HEK293 (cell line): ENCODE measurements around the gene FPGS.
"Not testable (repeated sequence)": the region's sequence is repeated elsewhere in the genome, so short reads cannot be mapped to it uniquely, and the experiment has no call there.

Experiments
- CTCF ChIA-PET: fragments of 350-600 bp; formaldehyde crosslinking; extraction: SDS; loops from one replicate; lab custom pipeline; 2021; ENCODE audit warnings: antibody characterized with exemption; lab: Yijun Ruan, JAX
- POLR2A ChIA-PET: fragments of 300-600 bp; formaldehyde crosslinking; extraction: SDS; loops from one replicate; lab custom pipeline; 2020; ENCODE audit warnings: antibody characterized with exemption, inconsistent platforms; lab: Yijun Ruan, JAX
- H3K27ac ChIP-seq: fragments of 200-500 bp; sonication (Bioruptor generic); 2 replicates; pipeline ENCODE4 v1.5.1; 2014; ENCODE audit warnings: low read depth, low read length, control low read depth, inconsistent platforms; ENCODE audit errors: extremely low read depth
- H3K36me3 ChIP-seq, 2 experiments: fragments of 200-500 bp in 1 of 2; sonication (Bioruptor generic) in 1 of 2; 1 replicate in 1 of 2; 2 replicates in 1 of 2; pipeline ENCODE4 v1.5.1; 2014 to 2017; ENCODE audit warnings: inconsistent platforms in 2 of 2, low read length in 2 of 2; ENCODE audit not compliant: control insufficient read depth in 2 of 2, insufficient read depth in 1 of 2
- H3K4me1 ChIP-seq: fragments of 200-500 bp; sonication (Bioruptor generic); 2 replicates; pipeline ENCODE4 v1.5.1; 2014; ENCODE audit warnings: mild to moderate bottlenecking, low read length, inconsistent platforms; ENCODE audit not compliant: control insufficient read depth, insufficient read depth
- H3K4me3 ChIP-seq: 2 replicates; pipeline ENCODE4 v1.5.1; 2011; ENCODE audit warnings: low read depth, mild to moderate bottlenecking, control low read depth, low read length, moderate library complexity
- H3K9me3 ChIP-seq: fragments of 200-500 bp; sonication (Bioruptor generic); 2 replicates; pipeline ENCODE4 v1.5.1; 2014; ENCODE audit warnings: low read depth, low read length, inconsistent platforms; ENCODE audit not compliant: control insufficient read depth, insufficient read depth
- BCL11B ChIP-seq: fragments of 450-650 bp; formaldehyde crosslinking; IDR thresholded peaks from 2 replicates; pipeline ENCODE4 v1.5.1; 2016; ENCODE audit warnings: low read depth, missing biosample characterization, missing genetic modification characterization
- ZIC2 ChIP-seq: fragments of 450-650 bp; formaldehyde crosslinking; IDR thresholded peaks from 2 replicates; pipeline ENCODE4 v1.5.1; 2016; ENCODE audit warnings: missing biosample characterization, missing genetic modification characterization
- ZNF768 ChIP-seq: fragments of 450-650 bp; formaldehyde crosslinking; IDR thresholded peaks from 2 replicates; pipeline ENCODE4 v1.5.1; 2018; ENCODE audit warnings: missing biosample characterization, mild to moderate bottlenecking, missing genetic modification characterization
- TF ChIP-seq, protein P1 (sequence below): fragments of 450-650 bp; formaldehyde crosslinking; IDR thresholded peaks from 2 replicates; pipeline ENCODE4 v1.5.1; 2016; ENCODE audit warnings: missing biosample characterization, missing genetic modification characterization
- TF ChIP-seq, protein P2 (sequence below): fragments of 450-650 bp; formaldehyde crosslinking; IDR thresholded peaks from 2 replicates; pipeline ENCODE4 v1.5.1; 2017; ENCODE audit warnings: missing biosample characterization, missing genetic modification characterization
- TF ChIP-seq, protein P3 (sequence below): fragments of 450-650 bp; formaldehyde crosslinking; conservative IDR thresholded peaks from 2 replicates; pipeline ENCODE4 v1.5.1; 2016; ENCODE audit warnings: low read depth, missing biosample characterization, missing genetic modification characterization

FPGS gene

DNA sequence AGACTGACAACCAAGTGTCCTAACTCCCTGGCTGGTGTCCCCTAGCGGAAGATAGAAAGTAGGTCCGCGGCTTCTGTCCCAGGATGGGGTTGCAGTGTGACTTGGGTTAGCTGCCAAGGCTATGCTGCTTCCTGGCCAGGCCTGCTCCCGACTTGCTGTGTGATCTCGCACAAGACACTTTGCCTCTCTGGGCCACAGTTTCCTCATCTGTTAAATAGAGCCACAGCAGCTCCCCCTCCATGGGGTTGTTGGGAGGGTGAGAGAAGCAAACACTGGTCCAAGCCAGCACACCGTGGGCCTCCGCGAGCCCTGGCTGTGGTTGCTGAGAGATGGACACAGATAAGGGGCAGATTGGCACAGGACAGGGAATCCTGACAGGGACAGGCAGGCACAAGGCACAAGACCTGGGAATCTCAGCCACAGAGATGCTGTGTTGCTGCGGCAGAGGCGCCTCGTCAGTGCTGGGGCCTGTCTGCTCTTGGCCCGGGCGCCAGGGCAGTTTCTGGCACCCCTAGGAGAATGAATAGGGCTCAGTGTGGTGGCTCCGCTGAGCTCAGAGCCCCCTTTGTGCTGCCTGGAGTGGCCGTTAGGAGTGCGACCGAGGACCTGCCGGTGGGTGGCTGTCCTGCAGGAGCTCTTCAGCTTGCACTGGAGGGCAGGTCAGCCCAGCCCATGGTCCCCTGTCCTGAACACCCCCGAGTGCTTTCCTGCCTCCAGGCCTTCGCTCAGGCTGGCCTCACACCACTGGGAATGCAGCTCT lies 22.4 kb upstream of the FPGS start:
- H3K4me3 ChIP-seq: no peak overlapping the region
- CTCF ChIA-PET: interaction anchor here (0.7 to 3.1 kb wide), 3 partner anchors 17 to 90 kb away, joined by 3 to 11 read pairs (median 3); partner anchors contain the start of gene TOR2A
- no peaks in the 10 kb centered on the region for H3K36me3 ChIP-seq
- H3K27ac ChIP-seq: no peak overlapping the region
- no peaks in the 10 kb centered on the region for H3K9me3 ChIP-seq
- POLR2A ChIA-PET: interaction anchor here (0.7 to 2.4 kb wide), 5 partner anchors 9 to 271 kb away, joined by 3 to 9 read pairs (median 3); partner anchors contain the start of gene TOR2A
- TF ChIP-seq, protein P1, sequence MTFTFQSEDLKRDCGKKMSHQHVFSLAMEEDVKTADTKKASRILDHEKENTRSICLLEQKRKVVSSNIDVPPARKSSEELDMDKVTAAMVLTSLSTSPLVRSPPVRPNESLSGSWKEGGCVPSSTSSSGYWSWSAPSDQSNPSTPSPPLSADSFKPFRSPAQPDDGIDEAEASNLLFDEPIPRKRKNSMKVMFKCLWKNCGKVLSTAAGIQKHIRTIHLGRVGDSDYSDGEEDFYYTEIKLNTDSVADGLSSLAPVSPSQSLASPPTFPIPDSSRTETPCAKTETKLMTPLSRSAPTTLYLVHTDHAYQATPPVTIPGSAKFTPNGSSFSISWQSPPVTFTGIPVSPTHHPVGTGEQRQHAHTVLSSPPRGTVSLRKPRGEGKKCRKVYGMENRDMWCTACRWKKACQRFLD: no peak
- TF ChIP-seq ZNF768 (tag by site-specific recombination) (peak; percentile 72), ZIC2 (tag by site-specific recombination) (peak; percentile 82)
- TF ChIP-seq, protein P2, sequence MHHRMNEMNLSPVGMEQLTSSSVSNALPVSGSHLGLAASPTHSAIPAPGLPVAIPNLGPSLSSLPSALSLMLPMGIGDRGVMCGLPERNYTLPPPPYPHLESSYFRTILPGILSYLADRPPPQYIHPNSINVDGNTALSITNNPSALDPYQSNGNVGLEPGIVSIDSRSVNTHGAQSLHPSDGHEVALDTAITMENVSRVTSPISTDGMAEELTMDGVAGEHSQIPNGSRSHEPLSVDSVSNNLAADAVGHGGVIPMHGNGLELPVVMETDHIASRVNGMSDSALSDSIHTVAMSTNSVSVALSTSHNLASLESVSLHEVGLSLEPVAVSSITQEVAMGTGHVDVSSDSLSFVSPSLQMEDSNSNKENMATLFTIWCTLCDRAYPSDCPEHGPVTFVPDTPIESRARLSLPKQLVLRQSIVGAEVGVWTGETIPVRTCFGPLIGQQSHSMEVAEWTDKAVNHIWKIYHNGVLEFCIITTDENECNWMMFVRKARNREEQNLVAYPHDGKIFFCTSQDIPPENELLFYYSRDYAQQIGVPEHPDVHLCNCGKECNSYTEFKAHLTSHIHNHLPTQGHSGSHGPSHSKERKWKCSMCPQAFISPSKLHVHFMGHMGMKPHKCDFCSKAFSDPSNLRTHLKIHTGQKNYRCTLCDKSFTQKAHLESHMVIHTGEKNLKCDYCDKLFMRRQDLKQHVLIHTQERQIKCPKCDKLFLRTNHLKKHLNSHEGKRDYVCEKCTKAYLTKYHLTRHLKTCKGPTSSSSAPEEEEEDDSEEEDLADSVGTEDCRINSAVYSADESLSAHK (tag by site-specific recombination): 0 out of 2 replicates have a peak, but pooled peaks have one; percentile 21
- TF ChIP-seq, protein P3, sequence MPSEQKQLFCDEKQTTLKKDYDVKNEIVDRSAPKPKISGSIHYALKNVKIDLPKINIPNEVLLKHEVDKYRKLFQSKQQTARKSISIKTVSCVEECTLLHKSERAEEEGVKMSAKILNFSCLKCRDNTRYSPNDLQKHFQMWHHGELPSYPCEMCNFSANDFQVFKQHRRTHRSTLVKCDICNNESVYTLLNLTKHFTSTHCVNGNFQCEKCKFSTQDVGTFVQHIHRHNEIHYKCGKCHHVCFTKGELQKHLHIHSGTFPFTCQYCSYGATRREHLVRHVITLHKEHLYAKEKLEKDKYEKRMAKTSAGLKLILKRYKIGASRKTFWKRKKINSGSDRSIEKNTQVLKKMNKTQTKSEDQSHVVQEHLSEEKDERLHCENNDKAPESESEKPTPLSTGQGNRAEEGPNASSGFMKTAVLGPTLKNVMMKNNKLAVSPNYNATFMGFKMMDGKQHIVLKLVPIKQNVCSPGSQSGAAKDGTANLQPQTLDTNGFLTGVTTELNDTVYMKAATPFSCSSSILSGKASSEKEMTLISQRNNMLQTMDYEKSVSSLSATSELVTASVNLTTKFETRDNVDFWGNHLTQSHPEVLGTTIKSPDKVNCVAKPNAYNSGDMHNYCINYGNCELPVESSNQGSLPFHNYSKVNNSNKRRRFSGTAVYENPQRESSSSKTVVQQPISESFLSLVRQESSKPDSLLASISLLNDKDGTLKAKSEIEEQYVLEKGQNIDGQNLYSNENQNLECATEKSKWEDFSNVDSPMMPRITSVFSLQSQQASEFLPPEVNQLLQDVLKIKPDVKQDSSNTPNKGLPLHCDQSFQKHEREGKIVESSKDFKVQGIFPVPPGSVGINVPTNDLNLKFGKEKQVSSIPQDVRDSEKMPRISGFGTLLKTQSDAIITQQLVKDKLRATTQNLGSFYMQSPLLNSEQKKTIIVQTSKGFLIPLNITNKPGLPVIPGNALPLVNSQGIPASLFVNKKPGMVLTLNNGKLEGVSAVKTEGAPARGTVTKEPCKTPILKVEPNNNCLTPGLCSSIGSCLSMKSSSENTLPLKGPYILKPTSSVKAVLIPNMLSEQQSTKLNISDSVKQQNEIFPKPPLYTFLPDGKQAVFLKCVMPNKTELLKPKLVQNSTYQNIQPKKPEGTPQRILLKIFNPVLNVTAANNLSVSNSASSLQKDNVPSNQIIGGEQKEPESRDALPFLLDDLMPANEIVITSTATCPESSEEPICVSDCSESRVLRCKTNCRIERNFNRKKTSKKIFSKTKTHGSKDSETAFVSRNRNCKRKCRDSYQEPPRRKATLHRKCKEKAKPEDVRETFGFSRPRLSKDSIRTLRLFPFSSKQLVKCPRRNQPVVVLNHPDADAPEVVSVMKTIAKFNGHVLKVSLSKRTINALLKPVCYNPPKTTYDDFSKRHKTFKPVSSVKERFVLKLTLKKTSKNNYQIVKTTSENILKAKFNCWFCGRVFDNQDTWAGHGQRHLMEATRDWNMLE (tag by site-specific recombination): no peak
- no peaks in the 10 kb centered on the region for H3K4me1 ChIP-seq

DNA sequence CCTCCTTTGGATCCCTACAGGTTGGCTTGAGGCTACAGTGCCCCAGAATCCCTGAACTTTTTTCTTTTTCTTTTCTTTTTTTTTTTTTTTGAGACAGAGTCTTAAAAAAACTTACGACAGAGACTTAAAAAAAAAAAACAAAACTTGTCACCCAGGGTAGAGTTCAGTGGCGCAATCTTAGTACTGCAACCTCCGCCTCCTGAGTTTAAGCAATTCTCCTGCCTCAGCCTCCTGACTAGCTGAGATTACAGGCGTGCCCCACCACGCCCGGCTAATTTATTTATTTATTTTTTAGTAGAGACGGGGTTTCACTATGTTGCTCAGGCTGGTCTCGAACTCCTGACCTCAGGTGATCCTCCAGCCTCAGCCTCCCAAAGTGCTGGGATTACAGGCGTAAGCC lies 21.8 kb upstream of the FPGS start:
- CTCF ChIA-PET: interaction anchor here (0.6 to 3.1 kb wide), 4 partner anchors 17 to 89 kb away, joined by 3 to 11 read pairs (median 3); partner anchors contain the start of gene TOR2A
- not testable (repeated sequence) for H3K4me1 ChIP-seq, H3K9me3 ChIP-seq, H3K27ac ChIP-seq, H3K36me3 ChIP-seq, H3K4me3 ChIP-seq
- POLR2A ChIA-PET: interaction anchor here (0.7 to 2.4 kb wide), 4 partner anchors 10 to 271 kb away, joined by 3 to 9 read pairs (median 4); partner anchors contain the start of gene TOR2A

DNA sequence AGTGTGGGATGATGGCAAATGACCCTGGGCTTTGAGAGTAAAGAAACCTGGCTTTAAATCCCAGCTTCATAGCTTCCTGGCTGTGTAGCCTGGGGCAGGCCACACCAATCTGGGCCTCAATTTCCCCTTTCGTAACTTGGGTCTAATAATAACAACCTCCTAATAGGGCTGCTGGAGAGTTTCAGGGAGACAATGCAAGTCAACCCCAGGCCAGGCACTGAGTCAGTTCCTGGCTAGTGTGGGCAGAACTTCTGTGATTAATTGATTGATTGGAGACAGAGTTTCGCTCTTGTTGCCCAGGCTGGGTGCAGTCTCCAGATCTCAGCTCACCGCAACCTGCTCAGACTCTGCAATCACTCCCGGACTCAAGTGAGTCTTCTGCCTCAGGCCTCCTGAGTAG lies 20.9 kb upstream of the FPGS start:
- H3K9me3 ChIP-seq: no peaks in the 10 kb centered on the region
- H3K4me1 ChIP-seq: no peaks in the 10 kb centered on the region
- ChIA-PET CTCF (interaction anchor here (0.9 to 3.1 kb wide), 2 partner anchors 41 to 47 kb away, joined by 3 to 11 read pairs; partner anchors contain the start of gene TOR2A), POLR2A (interaction anchor here (0.7 kb wide), 1 partner anchor 10 kb away, joined by 3 read pairs; no protein-coding TSS in a partner anchor)
- peaks cover 0 to 2% of the 10 kb centered on the region in 2 experiments; a peak in 1 of 3 replicates for H3K36me3 ChIP-seq
- no peak overlapping the region for H3K4me3 ChIP-seq
- H3K27ac ChIP-seq: no peak overlapping the region
- TF ChIP-seq BCL11B (tag by site-specific recombination): no peak
